CD4-positive, alpha-beta T cell (primary cell): ENCODE data around the gene MAP2K7. TPM values are rescaled to one million over a fixed set of nuclear protein-coding genes. Genes with fewer than 3 reads are reported as not detected.

Experiments used
- ATAC-seq: fragments of 200-7000 bp; cut with Tn5 transposase; one replicate; pipeline ENCODE4 v1.10.0; 2022; ENCODE audit warnings: mild to moderate bottlenecking; ENCODE audit not compliant: poor library complexity
- CTCF ChIA-PET: fragments of 350-600 bp; sonication (Branson Sonifier 250); formaldehyde crosslinking; loops from one replicate; lab custom pipeline; 2021; ENCODE audit warnings: antibody characterized with exemption, inconsistent platforms; lab: Charles Lee
- POLR2A ChIA-PET: fragments of 350-600 bp; sonication (Branson Sonifier 250); formaldehyde crosslinking; loops from one replicate; lab custom pipeline; 2021; ENCODE audit warnings: antibody characterized with exemption, inconsistent platforms; lab: Charles Lee
- DNase-seq, 14 experiments: peaks; one replicate each; pipeline ENCODE4 v3.0.0-alpha.2; 2013 to 2020; ENCODE audit warnings: mixed read lengths in 2 of 14
- H3K27ac ChIP-seq, 2 donors: one replicate each; pipeline versions ENCODE4 v1.5.1 to v1.7.0; 2013; ENCODE audit warnings: low read length in 2 of 2, low read depth in 1 of 2, mild to moderate bottlenecking in 1 of 2
- H3K27me3 ChIP-seq, 2 experiments: 1 replicate in 1 of 2; 2 replicates in 1 of 2; pipeline versions ENCODE4 v1.6.1 to v1.7.0; 2013; ENCODE audit warnings: low read length in 2 of 2, control low read depth in 1 of 2, mild to moderate bottlenecking in 1 of 2, moderate library complexity in 1 of 2; ENCODE audit not compliant: insufficient read depth in 2 of 2, control insufficient read depth in 1 of 2
- H3K36me3 ChIP-seq: one replicate; pipeline ENCODE4 v1.6.1; 2013; ENCODE audit warnings: low read length, control low read depth; ENCODE audit not compliant: insufficient read depth
- H3K4me1 ChIP-seq: one replicate; pipeline ENCODE4 v1.6.1; 2013; ENCODE audit warnings: low read length, control low read depth; ENCODE audit not compliant: insufficient read depth
- H3K4me3 ChIP-seq: one replicate; pipeline ENCODE4 v1.5.1; 2013; ENCODE audit warnings: mild to moderate bottlenecking, low read length, moderate library complexity
- H3K9me3 ChIP-seq, 2 experiments: 1 replicate in 1 of 2; 2 replicates in 1 of 2; pipeline versions ENCODE4 v1.6.1 to v1.7.0; 2013; ENCODE audit warnings: low read length in 2 of 2, mild to moderate bottlenecking in 2 of 2, control low read depth in 1 of 2, moderate library complexity in 1 of 2; ENCODE audit not compliant: control insufficient read depth in 1 of 2, insufficient read depth in 1 of 2
- H3K27ac Mint-ChIP-seq: one replicate; pipeline ENCODE4 v1.8.0; 2020; ENCODE audit warnings: mixed read lengths
- H3K27me3 Mint-ChIP-seq: one replicate; pipeline ENCODE4 v1.8.0; 2021; ENCODE audit warnings: mixed read lengths
- H3K36me3 Mint-ChIP-seq: one replicate; pipeline ENCODE4 v1.8.0; 2021; ENCODE audit warnings: low read depth, mixed read lengths
- H3K4me1 Mint-ChIP-seq: one replicate; pipeline ENCODE4 v1.8.0; 2021; ENCODE audit warnings: low read depth, mixed read lengths
- H3K4me3 Mint-ChIP-seq: one replicate; pipeline ENCODE4 v1.8.0; 2020; ENCODE audit warnings: mild to moderate bottlenecking, mixed read lengths
- H3K9me3 Mint-ChIP-seq: one replicate; pipeline ENCODE4 v1.8.0; 2020; ENCODE audit warnings: mixed read lengths
- intact Hi-C, 2 experiments: fragments of 100-400 bp; cut with DNase I in 1 of 2; cut with micrococcal nuclease in 1 of 2; formaldehyde crosslinking; loops; one replicate each; pipeline versions ENCODE4 v1.15.1 to v1.9.0; 2023 to 2025; cut with DNase I, micrococcal nuclease
- total RNA-seq, 174 experiments: library from RNA in 2 of 174; stranded (reverse) in 2 of 174; gene quantifications; one replicate each; pipeline ENCODE4 v1.2.3 and lab custom pipeline; 2021 to 2026
- TF ChIP-seq, protein P1 (sequence below): fragments of 200-600 bp; IDR thresholded peaks from one replicate; pipeline ENCODE4 v1.8.0; 2022; ENCODE audit warnings: antibody characterized with exemption, mild to moderate bottlenecking

Gene MAP2K7
- total RNA-seq, 2 experiments from 2014 or later = 81.7 to 82.3 TPM

DNA sequence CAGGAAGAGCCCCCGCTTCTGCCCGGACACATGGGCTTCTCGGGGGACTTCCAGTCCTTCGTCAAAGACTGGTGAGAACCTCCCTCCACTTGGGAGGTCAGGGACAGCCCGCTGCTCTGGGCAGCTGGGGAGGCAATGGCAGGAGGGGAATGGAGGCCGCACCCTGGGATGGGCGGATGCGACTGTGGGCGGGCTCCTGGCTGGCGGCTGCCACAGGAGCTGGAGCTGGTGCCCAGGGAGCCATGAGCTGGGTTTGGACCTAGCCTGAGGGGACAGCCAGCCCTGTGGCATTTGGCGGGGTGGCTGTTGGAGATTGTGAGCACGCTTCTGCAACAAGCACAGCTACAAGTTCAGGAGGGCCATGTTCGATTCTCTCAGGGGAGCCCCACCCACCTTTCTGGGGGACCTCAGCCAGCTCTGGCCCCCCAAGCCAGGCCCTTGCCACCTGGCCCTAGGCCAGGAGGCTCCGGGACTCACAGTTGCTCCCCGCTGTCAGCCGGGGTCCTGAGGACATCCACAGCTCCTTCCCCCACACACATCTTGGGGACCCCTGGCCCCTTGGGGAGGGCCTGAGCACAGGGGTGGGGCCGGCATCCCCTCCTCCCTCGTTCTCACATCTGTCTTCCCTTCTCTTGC, 7.9 kb downstream of the MAP2K7 start:
- H3K4me1 ChIP-seq = peaks cover 34% of the 10 kb centered on the region
- TF ChIP-seq, protein P1, sequence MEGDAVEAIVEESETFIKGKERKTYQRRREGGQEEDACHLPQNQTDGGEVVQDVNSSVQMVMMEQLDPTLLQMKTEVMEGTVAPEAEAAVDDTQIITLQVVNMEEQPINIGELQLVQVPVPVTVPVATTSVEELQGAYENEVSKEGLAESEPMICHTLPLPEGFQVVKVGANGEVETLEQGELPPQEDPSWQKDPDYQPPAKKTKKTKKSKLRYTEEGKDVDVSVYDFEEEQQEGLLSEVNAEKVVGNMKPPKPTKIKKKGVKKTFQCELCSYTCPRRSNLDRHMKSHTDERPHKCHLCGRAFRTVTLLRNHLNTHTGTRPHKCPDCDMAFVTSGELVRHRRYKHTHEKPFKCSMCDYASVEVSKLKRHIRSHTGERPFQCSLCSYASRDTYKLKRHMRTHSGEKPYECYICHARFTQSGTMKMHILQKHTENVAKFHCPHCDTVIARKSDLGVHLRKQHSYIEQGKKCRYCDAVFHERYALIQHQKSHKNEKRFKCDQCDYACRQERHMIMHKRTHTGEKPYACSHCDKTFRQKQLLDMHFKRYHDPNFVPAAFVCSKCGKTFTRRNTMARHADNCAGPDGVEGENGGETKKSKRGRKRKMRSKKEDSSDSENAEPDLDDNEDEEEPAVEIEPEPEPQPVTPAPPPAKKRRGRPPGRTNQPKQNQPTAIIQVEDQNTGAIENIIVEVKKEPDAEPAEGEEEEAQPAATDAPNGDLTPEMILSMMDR = no peak
- no peak overlapping the region for H3K4me3 ChIP-seq
- Mint-ChIP-seq H3K36me3 (peaks cover 34% of the 10 kb centered on the region), H3K27ac (no peak overlapping the region), H3K4me3 (no peak overlapping the region), H3K27me3 (peaks cover 14% of the 10 kb centered on the region), H3K9me3 (no peaks in the 10 kb centered on the region), H3K4me1 (peaks cover 8% of the 10 kb centered on the region)
- ChIA-PET CTCF (no interaction called here), POLR2A (interaction anchor here (1.2 kb wide), 1 partner anchor 8 kb away, joined by 4 read pairs; the partner anchor contains the start of gene MAP2K7)
- DNase-seq = peak in 1 of 14 experiments; percentile 31
- H3K36me3 ChIP-seq = peaks cover 52% of the 10 kb centered on the region
- ATAC-seq = no peak
- H3K27ac ChIP-seq = no peak overlapping the region
- intact Hi-C loops = no loop called here
- peaks cover 0 to 5% of the 10 kb centered on the region in 2 experiments for H3K9me3 ChIP-seq
- H3K27me3 ChIP-seq = peaks cover 10 to 14% of the 10 kb centered on the region in 2 experiments

DNA sequence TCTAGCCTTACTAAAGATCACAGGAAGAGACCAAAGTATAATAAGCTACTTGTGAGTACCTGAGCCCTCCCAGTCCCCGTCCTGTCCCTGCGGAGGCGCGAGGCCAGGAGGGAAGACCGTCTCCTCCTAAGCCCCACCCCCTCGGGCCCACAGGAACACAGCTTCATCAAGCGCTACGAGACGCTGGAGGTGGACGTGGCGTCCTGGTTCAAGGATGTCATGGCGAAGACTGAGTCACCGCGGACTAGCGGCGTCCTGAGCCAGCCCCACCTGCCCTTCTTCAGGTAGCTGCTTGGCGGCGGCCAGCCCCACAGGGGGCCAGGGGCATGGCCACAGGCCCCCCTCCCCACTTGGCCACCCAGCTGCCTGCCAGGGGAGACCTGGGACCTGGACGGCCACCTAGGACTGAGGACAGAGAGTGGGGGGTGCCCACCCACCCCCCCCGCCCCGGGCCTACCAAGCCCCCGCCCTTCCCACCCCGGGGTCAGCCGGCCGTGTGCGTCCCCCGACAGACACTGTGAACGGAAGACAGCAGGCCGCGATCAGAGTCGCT, 8.5 kb downstream of the MAP2K7 start:
- Histone ChIP-seq H3K36me3 (peaks cover 49% of the 10 kb centered on the region), H3K27ac (no peak overlapping the region), H3K4me1 (peaks cover 35% of the 10 kb centered on the region), H3K27me3 (peaks cover 14 to 19% of the 10 kb centered on the region in 2 experiments), H3K4me3 (no peak overlapping the region), H3K9me3 (peaks cover 0 to 5% of the 10 kb centered on the region in 2 experiments)
- no peak overlapping the region for H3K4me3 Mint-ChIP-seq
- H3K9me3 Mint-ChIP-seq = no peaks in the 10 kb centered on the region
- ChIA-PET CTCF (no interaction called here), POLR2A (interaction anchor here (1.2 kb wide), 1 partner anchor 9 kb away, joined by 4 read pairs; the partner anchor contains the start of gene MAP2K7)
- H3K36me3 Mint-ChIP-seq = peaks cover 34% of the 10 kb centered on the region
- intact Hi-C loops = no loop called here
- TF ChIP-seq, protein P1 = no peak
- peaks cover 20% of the 10 kb centered on the region for H3K27me3 Mint-ChIP-seq
- no peak for ATAC-seq
- H3K4me1 Mint-ChIP-seq = peaks cover 12% of the 10 kb centered on the region
- peak in 1 of 14 experiments; percentile 44 for DNase-seq
- H3K27ac Mint-ChIP-seq = no peak overlapping the region

DNA sequence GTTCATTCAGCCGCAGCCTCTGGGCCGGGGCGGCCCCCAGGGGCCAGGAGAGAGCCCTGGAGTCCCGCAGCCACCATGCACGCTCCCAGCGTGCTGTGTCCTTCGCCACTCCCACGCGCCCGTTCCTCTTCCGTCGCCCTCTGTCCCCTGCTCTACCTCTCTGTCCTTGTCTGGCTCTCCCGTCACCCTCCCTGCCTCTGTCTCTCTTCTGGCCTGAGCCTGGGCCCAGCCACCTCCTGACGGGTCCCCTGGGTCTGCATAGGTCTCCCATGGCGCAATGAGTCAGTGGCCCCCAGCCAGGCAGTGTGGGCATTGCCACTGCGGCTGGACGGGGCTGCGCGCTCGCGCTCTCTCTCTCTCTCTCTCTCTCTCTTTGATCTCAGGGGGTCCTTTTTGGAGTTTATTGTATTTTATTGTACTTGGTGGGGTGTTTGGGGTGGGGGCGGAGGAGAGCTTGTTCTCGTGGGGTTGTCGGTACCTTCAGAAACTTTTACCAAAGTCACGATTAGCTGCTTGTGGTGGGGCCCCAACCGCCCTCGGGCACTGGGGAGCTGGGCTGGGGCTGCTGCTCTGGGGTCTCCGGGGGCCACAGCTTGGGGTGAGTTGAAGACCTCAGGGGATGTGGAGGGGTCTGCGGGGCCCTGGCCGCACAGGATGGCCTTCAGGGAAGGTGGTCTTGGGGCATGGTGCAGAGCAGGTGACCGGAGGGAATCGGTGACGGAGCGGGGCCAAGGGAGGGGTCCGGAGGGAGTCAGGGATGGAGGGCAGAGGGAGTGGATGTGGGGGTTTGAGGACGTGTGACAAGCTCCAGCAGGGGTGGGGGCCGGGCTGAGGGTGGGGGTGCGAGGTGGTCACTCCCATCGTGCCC, 9.3 kb downstream of the MAP2K7 start:
- H3K27ac ChIP-seq = no peak overlapping the region
- ATAC-seq = no peak
- ChIA-PET POLR2A (interaction anchor here (1.0 kb wide), 1 partner anchor 9 kb away, joined by 3 read pairs; the partner anchor contains the start of gene MAP2K7), CTCF (interaction anchor here (0.6 kb wide), 1 partner anchor 668 kb away, joined by 3 read pairs; no protein-coding TSS in a partner anchor)
- no peak overlapping the region for H3K4me3 ChIP-seq
- H3K36me3 ChIP-seq = peaks cover 42% of the 10 kb centered on the region
- Mint-ChIP-seq H3K4me3 (peak overlapping the region; percentile 7), H3K27ac (no peak overlapping the region), H3K4me1 (peaks cover 14% of the 10 kb centered on the region), H3K36me3 (peaks cover 34% of the 10 kb centered on the region), H3K27me3 (peaks cover 23% of the 10 kb centered on the region), H3K9me3 (no peaks in the 10 kb centered on the region)
- peaks cover 18 to 26% of the 10 kb centered on the region in 2 experiments for H3K27me3 ChIP-seq
- peaks cover 35% of the 10 kb centered on the region for H3K4me1 ChIP-seq
- H3K9me3 ChIP-seq = peaks cover 0 to 5% of the 10 kb centered on the region in 2 experiments
- TF ChIP-seq, protein P1 = no peak
- peak in 1 of 14 experiments; percentile 33 for DNase-seq
- intact Hi-C loops = no loop called here
